Sigmoid colon (tissue), 7 donors: ENCODE data around the gene OSCP1. TPM values are rescaled to one million over a fixed set of nuclear protein-coding genes. Genes with fewer than 3 reads are reported as not detected.
A peak's percentile ranks its signal among the peaks of the same experiment; 100 is the strongest.

ENCODE experiments used
- DNase-seq: peaks from one replicate; pipeline ENCODE4 v3.0.0-alpha.2; 2019
- H3K27ac ChIP-seq, 4 donors: fragments of 200-600 bp; sonication (generic); one replicate each; pipeline ENCODE4 v1.5.1; 2016 to 2019; ENCODE audit warnings: mild to moderate bottlenecking in 1 of 4
- H3K27me3 ChIP-seq, 3 donors: fragments of 200-600 bp; sonication (generic); one replicate each; pipeline ENCODE4 v1.5.1; 2019; ENCODE audit warnings: mild to moderate bottlenecking in 1 of 3
- H3K36me3 ChIP-seq, 4 donors: fragments of 200-600 bp; sonication (generic); one replicate each; pipeline ENCODE4 v1.5.1; 2016 to 2019
- H3K4me1 ChIP-seq, 4 donors: fragments of 200-600 bp; sonication (generic); one replicate each; pipeline ENCODE4 v1.5.1; 2017 to 2019
- H3K4me3 ChIP-seq, 4 donors: fragments of 200-600 bp; sonication (generic); one replicate each; pipeline ENCODE4 v1.5.1; 2017 to 2019; ENCODE audit warnings: mild to moderate bottlenecking in 2 of 4, moderate library complexity in 1 of 4
- H3K9me3 ChIP-seq, 4 donors: fragments of 200-600 bp in 3 of 4; sonication (generic) in 3 of 4; one replicate each; pipeline versions ENCODE4 v1.5.1 to v1.6.1; 2013 to 2019
- CTCF ChIP-seq, 4 experiments: fragments of 450-650 bp in 3 of 4; fragments of 200-600 bp in 1 of 4; IDR thresholded peaks; one replicate each; pipeline ENCODE4 v1.5.1; 2016 to 2019; ENCODE audit warnings: antibody characterized with exemption in 4 of 4, mild to moderate bottlenecking in 3 of 4, moderate library complexity in 2 of 4
- EP300 ChIP-seq, 4 donors: sonication (generic); formaldehyde crosslinking; IDR thresholded peaks; one replicate each; pipeline ENCODE4 v1.6.1; 2017; ENCODE audit warnings: antibody characterized with exemption in 4 of 4
- POLR2A ChIP-seq, 2 donors: fragments of 450-650 bp; IDR thresholded peaks; one replicate each; pipeline ENCODE4 v1.6.1; 2016; ENCODE audit warnings: antibody characterized with exemption in 2 of 2, mild to moderate bottlenecking in 2 of 2, moderate library complexity in 2 of 2
- POLR2AphosphoS5 ChIP-seq, 4 donors: sonication (generic); formaldehyde crosslinking; IDR thresholded peaks; one replicate each; pipeline ENCODE4 v1.6.1; 2017; ENCODE audit warnings: antibody characterized with exemption in 4 of 4
- WGBS, 2 donors: extraction: QIAGEN DNeasy Blood & Tissue Kit; methylation state at CpG; one replicate each; pipeline ENCODE4 v1.1.7; 2013; 5-methylcytosine and 5-hydroxymethylcytosine counted together
- intact Hi-C: fragments of 100-400 bp; cut with DNase I; formaldehyde crosslinking; loops from one replicate; pipeline ENCODE4 v1.15.1; 2023
- polyA plus RNA-seq, 3 donors: library from polyadenylated mRNA; stranded (reverse); fragments of 200-250 nt; gene quantifications; one replicate each; pipeline ENCODE4 v1.2.3, GENCODE V29; 2013
- total RNA-seq, 4 donors: library from RNA; depleted of rRNA; stranded (reverse); fragments of >200 nt; gene quantifications; one replicate each; pipeline ENCODE4 v1.1.0, GENCODE V29; 2016
- donor health status: healthy with polysubstance abuse.
- donor health status: Bipolar disorder and iron deficiency.
- donor health status: healthy.

OSCP1 gene
- total and polyA plus RNA-seq, 7 donors, result 1.8 to 15.3 (median 10.3) TPM; not detected in 1

DNA sequence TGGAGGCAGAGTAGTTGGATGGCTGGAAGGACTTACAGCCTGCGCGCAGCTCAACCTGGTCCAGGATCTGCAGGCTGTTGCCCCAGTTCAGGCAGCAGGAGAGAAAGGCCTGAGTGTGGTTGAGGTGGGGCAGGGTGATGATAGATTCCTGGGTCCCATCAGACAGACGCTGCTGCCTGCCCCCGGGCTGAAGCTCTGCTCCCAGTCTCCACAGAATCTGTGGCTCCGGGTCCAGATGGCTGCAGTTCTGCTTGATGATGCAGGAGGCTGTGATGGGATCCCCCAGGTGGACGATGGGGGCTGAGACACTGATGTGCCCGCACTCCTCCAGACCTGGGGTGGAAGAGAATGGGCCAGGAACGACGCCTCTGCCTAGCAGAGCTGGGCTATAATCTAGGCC is 25.1 kb upstream of the OSCP1 start:
- 80 to 82% methylated on average over 9 of the region's 9 CpGs for WGBS, 2 donors
- DNase-seq, result peak; percentile 53
- no peaks in the 10 kb centered on the region for H3K9me3 ChIP-seq
- no peak overlapping the region for H3K4me3 ChIP-seq
- H3K4me1 ChIP-seq, result no peaks in the 10 kb centered on the region
- intact Hi-C loops, result no loop called here
- no peaks in the 10 kb centered on the region for H3K36me3 ChIP-seq
- no peaks in the 10 kb centered on the region for H3K27me3 ChIP-seq
- no peak overlapping the region for H3K27ac ChIP-seq
- TF ChIP-seq POLR2A (IDR thresholded peaks at IDR 0.05), result no peak

- Histone ChIP-seq H3K4me3 (no peak overlapping the region), H3K36me3 (no peaks in the 10 kb centered on the region), H3K27me3 (no peaks in the 10 kb centered on the region), H3K4me1 (no peaks in the 10 kb centered on the region), H3K9me3 (no peaks in the 10 kb centered on the region), H3K27ac (no peak overlapping the region)
- intact Hi-C loops, result no loop called here
- TF ChIP-seq EP300 (IDR thresholded peaks at IDR 0.05) (no peak), CTCF (IDR thresholded peaks at IDR 0.05) (no peak), POLR2A (IDR thresholded peaks at IDR 0.05) (no peak), POLR2AphosphoS5 (IDR thresholded peaks at IDR 0.05) (no peak)
- WGBS, 2 donors, result 87 to 88% methylated on average over 6 of the region's 6 CpGs
- DNase-seq, result no peak
These were observed 22.4 kb upstream of the OSCP1 start for GRCh38 chr1:36472656-36473055.

DNA sequence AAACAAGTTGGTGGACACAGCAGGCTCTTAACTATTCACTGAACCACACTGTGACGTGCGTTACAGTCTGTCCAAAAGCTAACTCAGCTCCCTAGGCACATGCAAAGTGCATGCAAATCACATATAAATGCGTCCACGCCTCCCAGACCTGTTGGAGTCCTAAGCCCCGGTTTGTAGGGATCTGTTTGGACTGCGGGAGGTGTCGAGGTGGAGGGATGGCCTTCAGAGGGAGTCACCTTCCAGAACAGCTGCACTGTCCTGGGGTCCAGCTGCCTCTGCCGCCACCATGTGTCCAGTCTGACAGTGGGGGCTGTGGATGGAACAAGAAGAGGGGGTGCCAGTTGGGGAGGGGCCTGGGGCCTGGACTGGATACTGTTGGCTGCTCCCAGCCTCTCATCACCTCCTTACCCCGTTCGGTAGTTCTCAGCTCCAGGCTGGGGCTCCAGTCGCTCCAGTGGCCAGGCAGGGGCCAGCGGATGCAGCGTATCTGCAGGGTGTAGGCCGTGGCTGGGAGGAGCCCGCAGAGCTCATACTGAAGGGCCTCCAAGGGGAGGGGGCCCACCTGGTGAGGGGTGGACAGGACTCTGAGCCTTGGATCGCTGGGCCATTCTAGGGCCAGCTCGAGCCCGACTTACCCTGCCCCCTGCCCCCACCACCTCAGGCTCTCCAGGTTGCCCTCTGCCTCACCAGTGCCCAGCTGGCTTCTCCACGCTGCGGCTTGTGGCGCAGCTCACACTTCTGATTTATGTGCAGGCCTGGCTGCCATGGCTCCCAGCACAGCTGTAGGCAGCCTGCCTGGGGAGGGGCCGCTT is 21.8 kb upstream of the OSCP1 start:
- intact Hi-C loops, result no loop called here
- no peak overlapping the region for H3K27ac ChIP-seq
- no peaks in the 10 kb centered on the region for H3K27me3 ChIP-seq
- DNase-seq, result no peak
- TF ChIP-seq POLR2AphosphoS5 (IDR thresholded peaks at IDR 0.05) (no peak), POLR2A (IDR thresholded peaks at IDR 0.05) (no peak), EP300 (IDR thresholded peaks at IDR 0.05) (no peak), CTCF (IDR thresholded peaks at IDR 0.05) (no peak)
- WGBS, 2 donors, result 78 to 83% methylated on average over 22 of the region's 22 CpGs
- no peaks in the 10 kb centered on the region for H3K36me3 ChIP-seq
- no peaks in the 10 kb centered on the region for H3K4me1 ChIP-seq
- H3K9me3 ChIP-seq, result no peaks in the 10 kb centered on the region
- H3K4me3 ChIP-seq, result no peak overlapping the region

GRCh38 chr1:36469163-36469562 is 18.9 kb upstream of the OSCP1 start:
- DNase-seq, result no peak
- peaks cover 0 to 7% (median 3%) of the 10 kb centered on the region in 4 donors for H3K4me1 ChIP-seq
- H3K27me3 ChIP-seq, result no peaks in the 10 kb centered on the region
- TF ChIP-seq EP300 (IDR thresholded peaks at IDR 0.05) (no peak), POLR2A (IDR thresholded peaks at IDR 0.05) (no peak), CTCF (IDR thresholded peaks at IDR 0.05) (no peak), POLR2AphosphoS5 (IDR thresholded peaks at IDR 0.05) (no peak)
- no peaks in the 10 kb centered on the region for H3K9me3 ChIP-seq
- no peaks in the 10 kb centered on the region for H3K36me3 ChIP-seq
- H3K27ac ChIP-seq, result no peak overlapping the region
- intact Hi-C loops, result no loop called here
- WGBS, 2 donors, result 78 to 91% methylated on average over 2 of the region's 2 CpGs
- H3K4me3 ChIP-seq, result no peak overlapping the region

DNA sequence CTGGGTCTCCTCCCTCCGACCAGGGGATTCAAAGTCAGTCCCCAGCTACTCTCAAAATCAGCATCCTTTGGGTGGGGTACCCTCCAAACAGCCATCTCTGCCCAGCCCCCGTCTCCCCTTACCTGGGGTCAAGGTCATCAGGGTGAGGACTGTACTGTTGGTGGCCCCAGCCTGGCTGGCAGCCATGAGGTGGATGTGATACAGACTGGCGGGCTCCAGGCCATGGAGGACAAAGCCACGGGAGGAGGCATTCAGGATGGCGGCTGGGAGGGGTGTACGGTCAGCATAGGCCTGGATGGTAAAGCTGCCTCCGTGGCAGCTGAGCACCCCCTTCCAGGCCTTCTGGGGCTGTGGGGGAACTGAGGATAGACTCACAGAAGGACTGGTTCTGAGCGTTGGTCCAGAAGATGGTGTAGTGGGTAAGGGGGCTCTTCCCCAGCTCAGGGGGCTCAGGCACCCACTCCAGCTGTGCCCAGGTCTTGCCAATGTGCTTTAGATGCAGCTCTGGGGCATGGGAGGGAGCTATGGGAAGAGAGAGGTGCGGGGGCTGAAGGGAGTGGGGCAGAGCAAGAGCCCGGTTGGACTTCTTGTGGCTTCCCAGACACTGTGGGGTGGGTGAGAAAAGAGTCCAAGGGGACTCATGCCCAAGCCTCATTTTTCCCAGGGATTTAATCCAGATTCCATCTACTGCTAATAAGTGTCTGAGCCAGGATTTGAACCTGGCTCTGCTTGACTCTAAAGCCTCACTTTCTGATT is 17.6 kb upstream of the OSCP1 start:
- no peaks in the 10 kb centered on the region for H3K36me3 ChIP-seq
- H3K4me1 ChIP-seq, result peaks cover 0 to 16% (median 12%) of the 10 kb centered on the region in 4 donors
- intact Hi-C loops, result no loop called here
- no peak for DNase-seq
- no peaks in the 10 kb centered on the region for H3K27me3 ChIP-seq
- WGBS, 2 donors, result 88 to 93% methylated on average over 10 of the region's 10 CpGs
- no peak overlapping the region for H3K4me3 ChIP-seq
- TF ChIP-seq POLR2A (IDR thresholded peaks at IDR 0.05), result no peak
- TF ChIP-seq EP300 (IDR thresholded peaks at IDR 0.05), result no peak
- TF ChIP-seq POLR2AphosphoS5 (IDR thresholded peaks at IDR 0.05), result no peak
- TF ChIP-seq CTCF (IDR thresholded peaks at IDR 0.05), result no peak
- no peaks in the 10 kb centered on the region for H3K9me3 ChIP-seq
- H3K27ac ChIP-seq, result no peak overlapping the region
